Measurements from ENCODE around the gene CHRM2.
A peak's percentile ranks its signal among the peaks of the same experiment; 100 is the strongest.
"Not testable (repeated sequence)": the region's sequence is repeated elsewhere in the genome, so short reads cannot be mapped to it uniquely, and the experiment has no call there.

Gene CHRM2

GRCh38 chr7:136868496-136869000 is at the start of gene CHRM2:
TSS of gene CHRM2 (plus strand) at chr7:136868652. CDS start at chr7:137014866, 146,214 bp downstream.
- peak; percentile 1 for DNase-seq

- DNase-seq: not testable (repeated sequence)
Measured at GRCh38 chr7:136831398-136831797, 37.1 kb upstream of the CHRM2 start.

- no peak for DNase-seq
Measured at GRCh38 chr7:136845899-136846465, 22.5 kb upstream of the CHRM2 start.

GRCh38 chr7:136847858-136848257 is 20.6 kb upstream of the CHRM2 start:
- DNase-seq: no peak

- no peak for DNase-seq
Measured at GRCh38 chr7:136853654-136854053, 14.8 kb upstream of the CHRM2 start.

- DNase-seq: peak; percentile 2
Measured at GRCh38 chr7:136857573-136857972, 10.9 kb upstream of the CHRM2 start.

- DNase-seq: no peak
Measured at GRCh38 chr7:136859803-136860202, 8.6 kb upstream of the CHRM2 start.

GRCh38 chr7:136865236-136865635 is 3.2 kb upstream of the CHRM2 start:
- no peak for DNase-seq

- DNase-seq: no peak
Measured at GRCh38 chr7:136865777-136866176, 2.7 kb upstream of the CHRM2 start.

GRCh38 chr7:136869001-136869961 is 829 bp downstream of the CHRM2 start:
- DNase-seq: no peak

- peak; percentile 1 for DNase-seq
Measured at GRCh38 chr7:136869991-136870865, 1.8 kb downstream of the CHRM2 start.

- DNase-seq: no peak
Measured at GRCh38 chr7:136870866-136871487, 2.5 kb downstream of the CHRM2 start.

GRCh38 chr7:136874393-136875032 is 6.1 kb downstream of the CHRM2 start:
- peak; percentile 3 for DNase-seq

- no peak for DNase-seq
Measured at GRCh38 chr7:136877509-136877908, 9.1 kb downstream of the CHRM2 start.

GRCh38 chr7:136877990-136878389 is 9.5 kb downstream of the CHRM2 start:
- no peak for DNase-seq

GRCh38 chr7:136878878-136879277 is 10.4 kb downstream of the CHRM2 start:
- DNase-seq: no peak

GRCh38 chr7:136883046-136883445 is 14.6 kb downstream of the CHRM2 start:
- no peak for DNase-seq

- no peak for DNase-seq
Measured at GRCh38 chr7:136884492-136884891, 16.0 kb downstream of the CHRM2 start.

- no peak for DNase-seq
Measured at GRCh38 chr7:136887317-136887716, 18.9 kb downstream of the CHRM2 start.

- DNase-seq: no peak
Measured at GRCh38 chr7:136890399-136890798, 21.9 kb downstream of the CHRM2 start.

- no peak for DNase-seq
Measured at GRCh38 chr7:136891850-136892249, 23.4 kb downstream of the CHRM2 start.

- no peak for DNase-seq
Measured at GRCh38 chr7:136894789-136895188, 26.3 kb downstream of the CHRM2 start.
